ACC112 (cell line): ENCODE results near the gene CAND2.
"Not testable (repeated sequence)": the region's sequence is repeated elsewhere in the genome, so short reads cannot be mapped to it uniquely, and the experiment has no call there.

Experiments
- H2AFZ ChIP-seq: fragments of 200-600 bp; sonication (generic); one replicate; pipeline ENCODE4 v1.6.0; 2017; ENCODE audit warnings: antibody characterized with exemption, low read length; ENCODE audit not compliant: unreplicated experiment
- H3K27ac ChIP-seq: fragments of 200-600 bp; sonication (generic); 2 replicates; pipeline ENCODE4 v1.5.1; 2014; ENCODE audit warnings: low read depth, mild to moderate bottlenecking, antibody characterized with exemption, low read length, moderate library complexity
- H3K27me3 ChIP-seq: fragments of 200-600 bp; sonication (generic); 2 replicates; pipeline ENCODE4 v1.6.1; 2014; ENCODE audit warnings: mild to moderate bottlenecking, antibody characterized with exemption, low read length, moderate library complexity, mixed read lengths; ENCODE audit not compliant: insufficient read depth
- H3K36me3 ChIP-seq: fragments of 200-600 bp; sonication (generic); 2 replicates; pipeline ENCODE4 v1.6.1; 2016; ENCODE audit warnings: mild to moderate bottlenecking, antibody characterized with exemption, low read length, moderate library complexity, mixed read lengths; ENCODE audit not compliant: insufficient read depth
- H3K4me1 ChIP-seq: fragments of 200-600 bp; sonication (generic); one replicate; pipeline ENCODE4 v1.6.1; 2016; ENCODE audit warnings: low read length, mixed read lengths; ENCODE audit not compliant: insufficient read depth, unreplicated experiment, control insufficient read depth
- H3K4me3 ChIP-seq: fragments of 200-600 bp; sonication (generic); 2 replicates; pipeline ENCODE4 v1.5.1; 2014; ENCODE audit warnings: mild to moderate bottlenecking, low read depth, low read length
- H3K79me2 ChIP-seq: fragments of 200-600 bp; sonication (generic); one replicate; pipeline ENCODE4 v1.6.0; 2016; ENCODE audit warnings: low read length; ENCODE audit not compliant: control insufficient read depth, unreplicated experiment, insufficient read depth

CAND2 gene

DNA sequence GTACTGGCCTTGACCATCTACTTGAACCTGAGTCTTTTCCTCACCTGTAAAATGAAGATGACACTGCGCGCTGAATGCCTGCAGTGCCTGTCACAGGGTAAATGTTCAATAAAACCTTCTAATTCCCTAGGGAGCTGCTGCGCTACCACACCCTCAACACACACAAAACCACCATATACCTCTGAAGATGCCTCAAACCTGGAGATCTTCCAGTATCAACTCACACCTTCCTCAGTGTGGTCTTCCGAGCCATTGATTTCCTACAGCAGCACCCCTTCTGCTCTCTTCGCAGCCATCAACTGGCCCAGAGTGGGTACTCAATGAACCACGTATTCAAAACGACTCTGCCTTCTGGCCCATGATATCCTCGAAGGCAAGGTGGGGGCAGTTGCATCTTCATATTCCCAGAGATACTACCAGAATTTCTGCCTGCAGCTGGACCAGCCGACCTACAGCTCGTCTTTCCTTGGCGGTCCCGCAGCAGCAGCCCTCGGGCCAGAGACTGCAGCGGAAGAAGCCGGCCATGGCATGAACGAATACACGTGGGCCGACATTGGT is 44.2 kb downstream of the CAND2 start:
- H3K27ac ChIP-seq: peak overlapping the region; percentile 79
- peaks cover 57% of the 10 kb centered on the region for H3K79me2 ChIP-seq
- H3K36me3 ChIP-seq: peaks cover 53% of the 10 kb centered on the region
- no peak overlapping the region for H2AFZ ChIP-seq
- no peaks in the 10 kb centered on the region for H3K27me3 ChIP-seq
- peaks cover 37% of the 10 kb centered on the region for H3K4me1 ChIP-seq
- peak overlapping the region; percentile 100 for H3K4me3 ChIP-seq

DNA sequence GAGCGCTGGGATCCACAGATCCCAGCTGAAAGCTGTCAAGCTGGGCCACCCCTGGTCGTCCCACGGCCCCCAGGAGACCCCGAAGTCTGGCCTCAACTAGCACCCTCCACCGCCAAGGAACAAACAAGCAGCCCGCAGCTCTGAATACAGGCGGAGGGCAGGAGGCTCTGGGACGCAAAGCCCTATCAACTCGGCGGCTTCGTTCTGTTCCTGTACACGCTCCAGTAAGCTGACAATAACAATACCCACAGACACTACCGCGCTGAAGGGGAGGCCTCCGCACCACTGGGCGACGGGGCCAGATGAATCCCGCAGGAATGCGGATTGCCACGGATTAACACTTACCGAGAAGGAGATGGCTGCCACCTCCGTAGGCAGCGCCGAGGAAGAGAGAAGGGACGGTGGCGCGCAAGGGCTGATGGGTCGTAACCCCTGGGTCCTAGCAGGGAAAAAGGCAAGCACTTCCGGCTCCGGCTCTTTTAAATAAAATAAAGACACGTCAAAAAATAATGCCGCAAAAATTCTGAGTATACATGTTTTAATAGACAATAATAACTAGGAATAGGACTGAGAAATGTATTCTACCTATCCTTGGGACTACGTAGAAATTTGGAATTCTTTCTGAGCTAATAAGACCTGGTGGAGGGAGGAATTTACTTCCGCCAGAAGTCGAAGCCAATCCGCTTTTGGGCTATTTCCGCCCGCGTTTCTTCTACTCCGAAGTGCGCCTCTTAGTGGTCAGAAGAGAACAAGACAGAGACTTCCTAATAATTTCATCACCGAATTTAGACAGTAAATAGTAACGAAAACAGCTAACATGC is 44.9 kb downstream of the CAND2 start, which contains the start of gene RPL32:
Gene RPL32 (minus strand): TSS at position 417 of the 821 bp plus-strand sequence. CDS start 1,328 bp downstream, outside the sequence.
- Histone ChIP-seq H3K4me1 (peaks cover 36% of the 10 kb centered on the region), H3K27ac (peak within 1 kb of the TSS; percentile 79), H3K36me3 (peaks cover 46% of the 10 kb centered on the region), H3K79me2 (peaks cover 50% of the 10 kb centered on the region), H3K27me3 (no peaks in the 10 kb centered on the region), H2AFZ (peak within 1 kb of the TSS; percentile 66), H3K4me3 (peak within 1 kb of the TSS; percentile 100)

DNA sequence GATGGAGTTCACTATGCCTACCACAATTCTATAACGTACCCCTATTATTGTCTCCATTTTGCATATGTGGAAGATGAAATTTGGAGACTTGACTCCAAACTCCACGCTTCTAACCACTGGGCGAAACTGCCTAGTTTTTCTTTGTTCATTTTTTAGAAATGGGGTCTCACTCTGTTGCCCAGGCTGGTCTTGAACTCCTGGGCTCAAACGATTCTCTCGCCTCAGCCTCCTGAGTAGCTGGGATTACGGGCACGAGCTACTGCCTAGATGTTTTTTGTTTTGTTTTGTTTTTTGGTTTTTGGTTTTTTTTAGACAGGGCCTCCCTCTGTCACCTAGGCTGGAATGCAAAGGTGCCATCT is 45.5 kb downstream of the CAND2 start:
- Histone ChIP-seq H3K27me3 (no peaks in the 10 kb centered on the region), H3K4me3 (peak overlapping the region; percentile 100; the same call in 1 of the 2 replicates), H3K36me3 (peaks cover 40% of the 10 kb centered on the region), H2AFZ (peak overlapping the region; percentile 66), H3K4me1 (peaks cover 31% of the 10 kb centered on the region), H3K79me2 (peaks cover 44% of the 10 kb centered on the region), H3K27ac (peak overlapping the region; percentile 79)

DNA sequence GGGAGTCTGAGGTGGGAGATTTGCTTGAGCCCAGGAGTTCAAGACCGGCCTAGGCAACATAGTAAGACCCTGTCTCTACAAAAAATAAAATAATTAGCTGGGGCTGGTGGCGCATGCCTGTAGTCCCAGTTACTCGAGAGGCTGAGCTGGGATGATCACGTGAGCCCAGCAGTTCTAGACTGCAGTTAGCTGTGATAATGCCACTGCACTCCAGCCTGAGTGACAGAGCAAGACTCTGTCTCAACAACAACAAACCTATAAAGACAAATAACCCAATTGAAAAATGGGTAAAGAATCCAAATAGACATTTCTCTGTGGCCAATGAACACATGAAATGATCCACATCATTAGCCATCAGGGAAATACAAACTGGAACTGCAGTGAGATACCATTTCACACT is 46.0 kb downstream of the CAND2 start:
- Histone ChIP-seq H3K4me1 (peaks cover 25% of the 10 kb centered on the region), H3K4me3 (no peak overlapping the region), H3K27ac (no peak overlapping the region), H3K79me2 (peaks cover 39% of the 10 kb centered on the region), H3K27me3 (no peaks in the 10 kb centered on the region), H3K36me3 (peaks cover 35% of the 10 kb centered on the region), H2AFZ (peak overlapping the region; percentile 66)

DNA sequence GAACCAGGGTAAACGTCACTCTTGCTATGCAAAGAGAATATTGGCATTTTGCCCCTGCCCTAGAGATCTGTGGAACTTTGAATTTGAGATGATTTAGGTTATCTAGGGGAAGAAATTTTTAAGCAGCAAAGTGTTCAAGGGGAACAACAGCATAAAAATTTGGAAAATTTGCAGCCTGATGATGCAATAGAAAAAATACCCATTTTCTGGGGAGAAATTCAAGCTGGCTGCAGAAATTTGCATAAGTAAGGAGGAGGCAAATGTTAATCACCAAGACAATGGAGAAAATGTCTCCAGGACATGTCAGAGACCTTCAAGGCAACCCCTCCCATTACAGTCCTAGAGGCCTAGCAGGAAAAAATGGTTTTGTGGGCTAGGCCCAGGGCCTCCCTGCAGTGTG is 49.3 kb downstream of the CAND2 start:
- H3K4me3 ChIP-seq: no peak overlapping the region
- peaks cover 5% of the 10 kb centered on the region for H3K79me2 ChIP-seq
- H3K36me3 ChIP-seq: peaks cover 2% of the 10 kb centered on the region; the same call in 1 of the 2 replicates
- peaks cover under 1% of the 10 kb centered on the region; the same call in 1 of the 2 replicates for H3K27me3 ChIP-seq
- no peaks in the 10 kb centered on the region for H3K4me1 ChIP-seq
- no peak overlapping the region for H3K27ac ChIP-seq
- H2AFZ ChIP-seq: no peak overlapping the region

DNA sequence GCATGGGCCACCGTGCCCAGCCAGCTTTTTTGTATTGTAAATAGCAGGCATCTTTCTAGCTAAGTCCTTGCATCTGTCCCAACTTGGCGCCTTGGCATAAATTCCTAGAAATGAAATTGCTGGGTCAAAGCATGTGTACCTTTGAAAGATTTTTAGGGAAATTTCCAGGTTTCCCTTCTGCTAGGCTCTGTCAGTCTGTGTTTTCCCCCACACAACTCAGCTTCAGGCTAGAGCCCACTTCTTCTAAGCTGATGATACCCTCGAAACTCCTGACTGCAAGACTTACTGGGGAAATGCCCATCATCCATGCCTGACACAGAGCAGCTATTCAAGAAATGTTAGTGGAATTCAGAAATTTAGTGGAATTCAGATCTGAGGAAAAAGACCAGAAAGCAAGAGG is 55.7 kb downstream of the CAND2 start:
- Histone ChIP-seq H3K4me3 (no peak overlapping the region), H3K27me3 (peaks cover 33% of the 10 kb centered on the region), H2AFZ (no peak overlapping the region), H3K36me3 (no peaks in the 10 kb centered on the region), H3K27ac (no peak overlapping the region), H3K4me1 (no peaks in the 10 kb centered on the region), H3K79me2 (no peaks in the 10 kb centered on the region)

DNA sequence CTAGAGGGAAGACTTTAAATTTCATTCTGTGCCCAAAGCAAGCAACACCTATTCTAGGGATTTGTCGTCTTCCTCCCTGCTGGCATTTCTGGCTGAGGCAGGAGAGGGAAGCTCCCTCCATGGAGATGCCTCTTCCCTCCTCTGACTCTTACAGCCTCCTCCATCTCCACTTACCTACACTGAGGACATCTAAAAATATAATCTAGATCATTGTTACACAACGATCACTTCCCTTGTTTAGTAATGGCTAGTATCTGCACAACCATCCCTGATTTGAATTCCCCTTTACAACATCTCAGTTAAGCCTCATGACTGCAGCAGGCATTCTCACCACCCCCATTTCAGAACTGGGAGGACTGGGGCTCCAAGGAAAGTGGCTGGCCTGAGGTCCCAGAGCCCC is 57.4 kb downstream of the CAND2 start:
- H3K4me1 ChIP-seq, H3K79me2 ChIP-seq, H3K4me3 ChIP-seq, H3K36me3 ChIP-seq, H2AFZ ChIP-seq, H3K27ac ChIP-seq: not testable (repeated sequence)
- H3K27me3 ChIP-seq: peaks cover 49% of the 10 kb centered on the region

DNA sequence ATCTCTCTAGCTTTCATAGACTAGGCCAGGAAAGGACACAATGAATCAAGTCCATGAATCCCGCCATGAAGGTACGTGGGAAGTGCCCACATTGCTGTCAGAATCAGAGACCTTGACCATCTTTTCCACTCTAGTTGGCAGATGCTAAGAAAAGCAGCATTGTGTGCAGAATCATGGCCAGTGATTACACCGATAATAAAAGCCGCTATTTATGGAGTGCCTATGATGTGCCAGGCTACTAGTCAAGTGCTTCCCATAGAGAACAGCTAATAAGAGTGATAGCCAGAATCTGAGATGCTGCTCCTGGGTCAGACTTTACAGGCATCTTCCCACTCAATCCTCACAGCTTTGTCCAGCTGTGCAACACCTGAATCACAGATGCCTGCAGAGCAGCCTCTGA is 58.1 kb downstream of the CAND2 start:
- Histone ChIP-seq H3K36me3 (no peaks in the 10 kb centered on the region), H3K79me2 (no peaks in the 10 kb centered on the region), H3K27me3 (peaks cover 53% of the 10 kb centered on the region), H2AFZ (no peak overlapping the region), H3K4me1 (no peaks in the 10 kb centered on the region), H3K4me3 (no peak overlapping the region), H3K27ac (no peak overlapping the region)

DNA sequence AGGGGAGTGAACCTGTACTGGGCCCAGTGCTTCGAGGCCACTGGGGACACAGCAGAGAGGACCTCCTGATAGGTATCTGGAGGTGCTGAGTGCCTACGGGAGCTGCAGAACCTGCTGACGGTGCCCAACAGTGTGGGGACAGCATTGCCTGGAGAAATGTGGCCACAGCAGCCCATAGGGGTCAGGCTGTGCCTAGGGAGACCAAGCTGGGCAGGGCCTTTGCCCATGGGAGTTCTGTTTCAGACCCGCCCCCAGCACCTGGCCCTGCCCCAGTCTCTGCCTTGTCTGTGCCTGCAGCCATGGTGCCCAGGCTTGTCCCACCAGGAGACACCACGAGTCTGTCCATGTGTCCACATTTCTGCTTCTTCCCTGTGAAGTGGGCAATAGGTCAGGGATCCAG is 60.1 kb downstream of the CAND2 start:
- H3K4me1 ChIP-seq: no peaks in the 10 kb centered on the region
- H3K79me2 ChIP-seq: no peaks in the 10 kb centered on the region
- no peak overlapping the region for H3K27ac ChIP-seq
- H3K4me3 ChIP-seq: no peak overlapping the region
- H2AFZ ChIP-seq: no peak overlapping the region
- no peaks in the 10 kb centered on the region for H3K36me3 ChIP-seq
- H3K27me3 ChIP-seq: peaks cover 55% of the 10 kb centered on the region

DNA sequence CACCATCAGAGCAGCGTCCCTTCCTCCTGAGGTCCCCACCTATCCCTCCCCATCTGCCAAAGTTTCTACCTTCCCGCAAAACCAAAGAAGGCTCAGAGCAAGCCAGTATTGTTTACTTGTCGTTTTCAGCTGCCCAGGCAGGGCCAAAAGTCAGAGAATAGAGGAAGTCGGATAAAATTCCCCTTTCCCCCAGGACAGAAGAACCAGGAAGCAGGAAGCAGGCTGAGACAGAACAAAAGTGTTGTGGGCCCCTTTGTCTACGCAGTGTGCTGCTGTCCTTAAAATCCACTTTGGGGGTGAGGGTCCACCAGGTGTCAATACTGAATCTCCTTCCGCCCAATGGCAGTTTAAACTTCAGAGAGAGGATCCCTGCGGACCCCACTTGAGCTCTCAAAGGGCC is 63.4 kb downstream of the CAND2 start:
- no peaks in the 10 kb centered on the region for H3K79me2 ChIP-seq
- H3K4me3 ChIP-seq: no peak overlapping the region
- H3K27me3 ChIP-seq: peaks cover 52% of the 10 kb centered on the region
- H3K4me1 ChIP-seq: no peaks in the 10 kb centered on the region
- no peak overlapping the region for H3K27ac ChIP-seq
- H2AFZ ChIP-seq: no peak overlapping the region
- H3K36me3 ChIP-seq: no peaks in the 10 kb centered on the region

DNA sequence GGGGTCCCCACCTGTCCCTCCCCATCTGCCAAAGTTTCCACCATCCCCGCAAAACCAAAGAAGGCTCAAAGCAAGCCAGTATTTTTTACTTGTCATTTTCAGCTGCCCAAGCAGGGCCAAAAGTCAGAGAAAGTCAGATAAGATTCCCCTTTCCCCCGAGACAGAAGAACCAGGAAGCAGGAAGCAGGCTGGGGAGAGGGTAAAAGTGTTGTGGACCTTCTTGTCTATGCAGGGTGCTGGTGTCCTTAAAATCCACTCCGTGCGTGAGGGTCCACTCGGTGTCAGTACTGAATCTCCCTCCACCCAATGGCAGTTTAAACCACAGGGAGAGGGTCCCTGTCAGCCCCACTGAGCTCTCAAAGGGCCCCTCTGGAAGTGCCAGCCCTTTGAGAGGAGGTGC is 65.1 kb downstream of the CAND2 start:
- Histone ChIP-seq H3K4me1 (no peaks in the 10 kb centered on the region), H3K27ac (no peak overlapping the region), H3K36me3 (no peaks in the 10 kb centered on the region), H3K27me3 (peaks cover 48% of the 10 kb centered on the region; the same call in 1 of the 2 replicates), H3K4me3 (no peak overlapping the region), H3K79me2 (no peaks in the 10 kb centered on the region), H2AFZ (no peak overlapping the region)
